Embryonic facial prominence (tissue), 1 donor: Measurements from ENCODE around the gene TIMP2.
"Not testable (repeated sequence)": the region's sequence is repeated elsewhere in the genome, so short reads cannot be mapped to it uniquely, and the experiment has no call there.

Experiments used
- DNase-seq: peaks from one replicate; pipeline ENCODE4 v3.0.0-alpha.2; 2016; ENCODE audit errors: extremely low spot score

TIMP2 gene

DNA sequence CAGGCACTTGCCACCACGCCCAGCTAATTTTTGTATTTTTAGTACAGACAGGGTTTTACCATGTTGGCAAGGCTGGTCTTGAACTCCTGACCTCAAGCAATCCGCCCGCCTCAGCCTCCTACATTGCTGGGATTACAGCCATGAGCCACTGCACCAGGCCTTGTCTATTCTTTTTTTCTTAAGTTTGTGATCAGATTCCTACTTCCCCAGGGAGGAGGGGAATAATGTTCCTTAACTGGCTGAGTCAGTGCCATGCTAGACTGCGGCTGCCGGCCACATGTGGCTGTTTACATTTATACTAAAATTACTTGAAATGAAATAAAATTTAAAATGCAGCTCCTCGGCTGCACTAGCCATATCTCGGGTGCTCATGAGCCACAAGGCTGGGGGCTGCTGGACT is 56.8 kb downstream of the TIMP2 start:
- DNase-seq: no peak

DNA sequence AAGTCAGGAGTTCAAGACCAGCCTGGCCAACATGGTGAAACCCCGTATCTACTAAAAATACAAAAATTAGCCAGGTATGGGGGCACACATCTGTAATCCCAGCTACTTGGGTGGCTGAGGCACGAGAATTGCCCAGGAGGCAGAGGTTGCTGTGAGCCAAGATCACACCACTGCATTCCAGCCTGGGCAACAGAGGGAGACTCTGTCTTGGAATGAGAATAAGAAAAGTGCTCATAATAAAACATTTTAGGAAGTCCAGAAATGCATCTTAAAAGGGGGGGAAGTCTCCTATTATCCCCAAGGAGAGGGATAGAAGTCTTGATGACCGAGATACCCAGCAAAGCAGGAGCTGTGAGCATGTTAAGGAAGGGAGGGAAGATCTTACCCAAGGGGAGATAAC is 58.1 kb downstream of the TIMP2 start:
- DNase-seq: not testable (repeated sequence)

DNA sequence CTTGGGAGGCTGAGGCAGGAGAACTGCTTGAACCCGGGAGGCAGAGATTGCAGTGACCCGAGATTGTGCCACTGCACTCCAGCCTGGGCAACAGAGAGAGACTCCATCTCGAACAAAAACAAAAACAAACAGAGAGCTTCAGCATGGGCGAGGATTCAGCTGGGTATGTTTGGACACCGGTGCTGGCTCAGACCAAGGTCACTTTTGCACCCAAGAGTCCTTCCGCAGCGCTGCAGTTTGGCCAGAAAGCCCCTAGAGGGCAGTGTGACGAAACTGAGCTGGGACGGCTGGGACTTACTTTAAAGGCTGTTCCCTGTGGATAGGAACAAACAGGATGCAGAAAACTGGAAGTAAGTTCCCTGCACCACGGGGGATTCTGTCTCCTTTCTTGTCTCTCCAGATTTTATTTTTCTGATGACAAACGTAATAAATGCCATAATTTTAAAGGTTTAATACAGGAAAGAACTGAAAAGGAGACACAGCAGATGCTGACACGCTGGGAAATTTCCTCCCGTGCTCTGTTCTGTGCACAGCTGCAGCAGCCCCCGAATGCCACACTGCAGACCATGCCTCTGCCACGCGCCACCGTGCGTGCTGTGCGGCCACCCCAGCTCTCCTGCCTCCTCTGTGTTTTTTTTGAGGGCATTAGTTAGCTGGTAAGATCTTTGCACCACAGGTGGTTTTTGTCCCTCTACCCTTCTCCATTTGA is 59.4 kb downstream of the TIMP2 start:
- peak; percentile 20 for DNase-seq

DNA sequence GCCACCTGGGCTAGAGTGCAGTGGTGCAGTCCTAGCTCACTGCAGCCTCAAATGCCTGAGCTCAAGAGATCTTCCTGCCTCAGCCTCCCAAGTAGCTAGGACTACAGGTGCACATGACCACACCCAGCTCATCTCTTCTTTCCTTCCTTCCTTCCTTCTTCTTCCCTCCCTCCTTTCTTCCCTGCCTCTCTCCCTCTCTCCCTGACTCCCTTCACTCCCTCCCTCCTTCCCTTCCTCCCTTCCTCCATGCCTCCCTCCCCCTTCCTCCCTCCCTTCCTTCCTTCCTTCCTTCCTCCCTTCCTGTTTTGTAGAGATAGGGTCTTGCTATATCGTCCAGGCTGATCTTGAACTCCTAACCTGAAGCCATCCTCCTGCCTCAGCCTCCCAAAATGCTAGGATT is 61.1 kb downstream of the TIMP2 start:
- DNase-seq: no peak

DNA sequence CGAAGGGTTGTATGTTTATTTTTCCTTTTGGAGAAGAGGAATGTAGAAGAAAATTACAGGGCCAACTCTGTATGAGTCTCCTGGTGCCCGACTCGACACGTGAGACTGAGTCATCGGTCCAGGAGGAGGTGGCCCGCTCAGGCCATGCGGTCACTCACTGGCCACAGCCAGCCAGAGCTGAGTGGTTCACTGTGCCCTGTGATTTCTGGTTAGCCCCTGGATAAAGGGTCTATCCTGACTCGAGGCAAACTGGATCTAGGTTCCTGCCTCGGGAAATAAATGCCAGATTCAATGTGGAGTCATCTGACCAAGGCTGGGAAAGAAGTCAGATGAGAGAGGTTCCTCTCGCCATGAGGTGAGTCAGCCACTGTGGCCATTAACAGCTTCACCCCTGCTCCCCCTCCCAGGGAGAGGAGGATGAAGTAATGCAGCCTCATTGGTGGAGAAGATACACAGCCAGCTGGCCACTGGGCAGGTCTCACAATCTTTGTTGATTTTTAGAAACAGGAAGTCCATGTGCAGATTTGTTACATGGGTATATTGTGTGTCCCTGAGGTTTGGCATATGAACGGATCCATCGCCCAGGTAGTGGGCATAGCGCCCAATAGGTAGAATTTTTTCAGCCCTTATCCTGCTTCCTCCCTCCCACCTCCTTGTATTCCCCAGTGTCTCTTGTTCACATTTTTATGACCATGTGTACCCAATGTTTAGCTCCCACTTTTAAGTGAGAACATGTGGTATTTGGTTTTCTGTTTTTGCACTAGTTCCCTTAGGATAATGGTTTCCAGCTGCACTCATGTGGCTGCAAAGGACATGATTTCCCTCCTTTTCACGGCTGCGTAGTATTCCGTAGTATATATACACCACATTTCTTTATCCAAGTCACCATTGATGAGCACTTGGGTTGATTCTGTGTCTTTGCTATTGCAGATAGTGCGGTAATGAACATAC is 62.8 kb downstream of the TIMP2 start:
- DNase-seq: no peak

DNA sequence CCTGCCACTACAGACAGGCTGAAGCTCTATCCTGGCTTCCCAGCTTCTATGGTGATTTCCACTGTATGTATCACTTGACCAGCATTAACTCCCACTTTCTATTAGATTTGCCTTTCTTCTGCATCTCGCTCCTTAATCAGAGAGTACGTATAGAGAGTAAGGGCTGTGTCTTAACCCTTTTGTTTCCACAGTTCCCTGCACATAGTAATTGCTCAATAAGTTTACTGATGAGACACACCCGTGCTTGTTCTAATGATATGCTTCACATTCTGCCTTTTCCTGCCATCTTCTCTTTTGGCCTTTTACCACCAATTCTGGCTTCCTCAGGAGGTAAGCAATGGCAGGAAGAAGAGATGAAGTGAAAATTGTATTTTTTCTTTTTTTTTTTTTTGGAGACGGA is 64.0 kb downstream of the TIMP2 start:
- no peak for DNase-seq

DNA sequence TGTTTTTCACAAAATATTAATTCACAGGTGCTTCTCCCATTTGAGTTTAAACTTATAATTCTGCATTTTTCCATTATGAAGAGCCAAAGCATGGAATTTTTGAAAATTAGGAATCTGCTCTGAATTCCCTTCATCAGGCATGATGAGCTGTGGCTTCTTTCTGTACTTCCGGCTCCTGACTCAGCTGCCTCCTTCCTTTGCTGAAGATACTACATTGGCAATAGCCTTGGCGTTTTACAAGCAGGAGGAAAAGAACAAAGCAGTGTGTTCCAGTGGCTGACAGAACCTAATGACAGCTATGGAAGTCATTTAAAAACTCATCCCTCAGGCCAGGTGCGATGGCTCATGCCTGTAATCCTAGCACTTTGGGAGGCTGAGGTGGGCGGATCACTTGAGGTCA is 66.1 kb downstream of the TIMP2 start:
- DNase-seq: no peak

DNA sequence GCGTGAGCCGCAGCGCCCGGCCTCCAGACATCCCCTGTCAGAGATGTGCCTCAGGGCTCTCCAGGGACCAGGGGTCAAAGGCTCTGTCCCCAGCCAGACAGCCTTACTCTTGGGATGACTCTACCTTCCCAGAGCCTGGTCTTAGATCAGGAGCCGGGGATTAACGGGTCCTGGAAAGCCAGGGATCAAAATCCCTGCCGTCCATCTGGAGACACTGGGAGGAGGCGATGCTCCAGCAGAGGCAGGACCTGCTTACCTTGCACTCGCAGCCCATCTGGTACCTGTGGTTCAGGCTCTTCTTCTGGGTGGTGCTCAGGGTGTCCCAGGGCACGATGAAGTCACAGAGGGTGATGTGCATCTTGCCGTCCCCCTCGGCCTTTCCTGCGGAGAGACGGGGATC is 67.9 kb downstream of the TIMP2 start:
- no peak for DNase-seq

DNA sequence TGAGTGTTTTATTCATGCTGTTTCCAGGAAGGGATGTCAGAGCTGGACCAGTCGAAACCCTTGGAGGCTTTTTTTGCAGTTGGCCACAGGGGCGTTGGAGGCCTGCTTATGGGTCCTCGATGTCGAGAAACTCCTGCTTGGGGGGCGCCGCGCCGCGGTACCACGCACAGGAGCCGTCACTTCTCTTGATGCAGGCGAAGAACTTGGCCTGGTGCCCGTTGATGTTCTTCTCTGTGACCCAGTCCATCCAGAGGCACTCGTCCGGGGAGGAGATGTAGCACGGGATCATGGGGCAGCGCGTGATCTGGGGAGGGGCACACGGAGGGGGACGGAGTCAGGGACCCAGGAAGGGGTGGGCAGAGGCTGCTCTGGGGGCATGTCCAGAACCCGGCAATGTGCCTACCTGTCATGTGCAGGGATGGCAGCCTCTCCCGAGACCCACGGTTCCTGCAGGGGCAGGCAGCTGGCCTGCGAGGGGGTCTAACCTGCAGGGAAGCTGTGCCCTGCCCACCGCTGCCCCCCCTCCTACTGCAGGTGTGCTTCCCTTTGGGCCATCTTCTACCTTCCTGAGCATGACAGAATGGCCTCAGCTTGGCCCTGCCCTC is 69.5 kb downstream of the TIMP2 start:
- no peak for DNase-seq

DNA sequence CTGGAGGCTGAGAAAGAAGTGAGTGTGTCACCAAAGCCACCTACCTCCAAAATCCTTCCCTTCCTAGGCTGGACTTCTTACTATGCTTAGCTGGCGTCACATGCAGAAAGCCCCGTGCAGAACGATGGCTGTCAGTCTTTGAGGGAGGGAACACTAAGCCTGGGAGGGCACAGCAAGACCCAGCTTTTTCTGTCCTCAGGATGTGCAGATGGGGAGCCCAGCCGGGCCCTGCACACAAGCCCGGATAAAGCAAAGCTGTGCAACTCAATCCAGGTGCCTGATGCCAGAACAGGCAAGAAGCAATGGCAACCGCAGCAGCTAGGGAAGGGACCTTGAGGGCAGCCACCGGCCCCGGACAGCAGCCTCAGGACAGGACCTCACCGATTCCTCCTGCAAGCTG is 70.7 kb downstream of the TIMP2 start:
- no peak for DNase-seq

DNA sequence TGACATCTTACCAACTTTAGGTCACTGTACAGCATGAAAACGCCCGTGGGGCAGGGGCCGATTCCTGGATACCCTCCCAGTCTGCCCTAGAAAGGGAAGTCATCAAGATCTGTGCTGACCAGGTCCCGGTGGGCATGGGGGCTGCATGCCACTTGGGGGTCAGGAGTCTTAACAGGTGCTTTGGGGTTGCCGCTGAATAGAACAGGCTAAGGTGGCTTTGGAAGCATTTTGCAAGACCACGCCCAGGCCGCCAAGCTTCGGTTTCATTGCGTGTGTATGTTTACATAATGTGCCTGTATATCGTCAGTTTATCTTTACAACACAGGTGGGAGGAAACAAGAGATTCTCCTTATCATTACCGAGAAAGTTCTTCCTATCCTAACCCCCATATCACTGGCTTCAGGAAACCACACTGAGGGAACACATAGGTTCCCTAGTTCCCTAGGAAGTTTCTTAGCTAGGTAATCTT is 71.2 kb downstream of the TIMP2 start:
- no peak for DNase-seq

DNA sequence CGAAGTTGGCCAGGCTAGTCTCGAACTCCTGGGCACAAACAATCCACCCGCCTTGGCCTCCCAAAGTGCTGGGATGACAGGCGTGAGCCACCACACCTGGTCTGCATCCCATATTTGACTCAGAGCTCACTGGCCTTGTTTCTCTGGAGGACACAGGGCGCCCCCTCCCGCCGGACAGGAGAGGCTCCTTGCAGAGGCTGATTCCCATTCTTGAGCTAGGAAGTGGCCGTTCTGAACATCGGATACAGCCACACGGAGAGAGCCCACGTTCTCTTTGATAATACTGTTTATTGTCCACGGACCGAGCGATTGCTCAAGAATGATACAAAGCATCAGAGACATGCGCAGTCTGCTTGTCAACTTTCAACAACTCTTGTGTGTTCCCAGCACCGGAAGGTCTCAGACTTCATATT is 72.5 kb downstream of the TIMP2 start:
- no peak for DNase-seq

DNA sequence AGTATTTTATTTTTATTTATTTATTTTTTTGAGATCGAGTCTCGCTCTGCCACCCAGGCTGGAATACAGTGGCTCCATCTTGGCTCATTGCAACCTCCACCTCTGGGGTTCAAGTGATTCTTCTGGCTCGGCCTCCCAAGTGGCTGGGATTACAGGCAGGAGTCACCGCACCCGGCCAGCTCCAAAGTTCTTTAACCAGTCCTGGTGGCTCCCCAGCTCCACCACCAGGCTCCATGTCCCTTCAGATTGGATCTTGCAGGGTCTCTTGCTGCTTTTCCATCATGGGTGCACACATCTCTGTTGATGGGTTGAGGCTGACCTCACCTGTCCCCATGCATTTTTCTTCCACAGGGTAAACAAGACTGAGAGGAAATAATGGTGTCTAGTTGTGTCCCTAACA is 76.2 kb downstream of the TIMP2 start:
- DNase-seq: no peak

DNA sequence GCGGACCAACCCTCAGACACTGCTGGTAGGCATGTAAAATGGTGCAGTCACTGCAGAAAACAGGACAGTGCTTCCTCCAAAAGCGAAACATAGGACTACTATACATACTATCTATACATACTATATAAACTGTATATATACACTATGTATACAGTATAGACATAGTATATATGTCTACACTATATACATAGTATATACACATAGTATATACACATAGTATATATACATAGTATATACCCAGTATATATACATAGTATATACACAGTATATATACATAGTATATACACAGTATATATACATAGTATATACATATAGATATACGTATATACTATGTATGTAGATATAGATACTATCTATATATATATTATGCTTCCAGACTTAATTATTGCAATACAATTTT is 78.1 kb downstream of the TIMP2 start:
- DNase-seq: no peak

DNA sequence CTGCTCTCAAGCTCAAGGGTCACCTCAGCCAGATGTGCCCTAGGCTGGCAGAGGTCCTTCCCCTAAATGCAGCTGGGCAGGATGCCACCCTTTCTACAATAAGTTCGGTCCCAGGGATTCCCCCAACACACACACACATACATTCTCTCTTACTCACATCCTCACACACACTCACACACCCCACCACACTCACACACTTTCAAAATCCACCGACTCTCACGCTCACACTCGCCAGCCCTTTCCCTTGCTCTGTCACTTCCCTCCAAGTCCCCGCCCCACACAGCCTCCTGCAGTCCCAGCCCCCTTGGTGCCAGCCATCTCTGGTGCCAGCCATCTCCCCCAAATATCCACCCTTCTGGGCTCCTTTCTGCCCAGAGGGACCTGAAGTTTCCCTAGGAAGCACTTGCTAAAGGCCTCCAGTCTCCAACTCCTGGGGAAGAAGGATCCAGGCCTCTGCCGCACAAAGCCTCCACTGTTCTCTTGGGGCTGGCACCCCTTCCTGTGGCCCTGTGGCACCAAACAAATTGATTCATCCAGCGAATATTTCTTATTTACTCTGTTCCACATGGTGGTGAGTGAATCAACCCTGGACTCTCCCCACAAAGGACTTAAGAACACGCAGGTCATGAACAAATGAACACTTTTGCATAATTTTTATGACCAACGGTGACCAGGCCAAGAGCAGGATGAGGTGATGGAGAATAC is 80.7 kb downstream of the TIMP2 start:
- no peak for DNase-seq

DNA sequence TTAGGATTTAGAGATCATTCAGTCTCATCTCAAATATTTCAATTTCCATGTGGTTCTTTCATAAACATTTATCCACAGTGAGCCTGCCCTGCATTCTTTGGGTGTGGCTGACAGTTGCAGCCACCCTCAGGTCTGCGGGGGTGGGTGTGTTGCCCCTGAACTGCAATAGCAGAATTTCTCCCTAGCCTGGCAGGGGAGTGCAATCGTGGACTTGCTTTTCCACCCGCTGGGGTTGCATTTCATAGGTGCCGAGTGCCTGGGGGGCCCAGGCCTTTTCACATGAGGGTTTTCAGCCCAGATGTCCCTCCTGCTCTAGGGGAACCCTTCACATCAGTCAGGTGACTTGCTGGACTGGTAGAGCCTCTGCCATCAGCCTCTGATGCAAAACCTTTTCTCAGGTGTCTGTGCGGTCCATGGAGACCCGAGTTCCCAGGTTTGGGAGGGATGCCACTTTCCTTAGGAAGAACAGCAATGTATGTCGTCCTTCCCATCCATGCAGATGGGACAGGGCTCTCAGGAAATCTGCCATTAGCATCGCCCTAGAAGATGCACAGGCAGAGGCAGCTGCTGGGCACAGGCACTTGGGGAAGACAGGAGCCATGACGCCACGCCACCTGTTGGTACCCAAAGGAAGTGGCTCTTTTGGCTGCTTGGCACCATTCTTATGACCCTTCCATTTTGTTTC is 82.2 kb downstream of the TIMP2 start:
- DNase-seq: no peak

DNA sequence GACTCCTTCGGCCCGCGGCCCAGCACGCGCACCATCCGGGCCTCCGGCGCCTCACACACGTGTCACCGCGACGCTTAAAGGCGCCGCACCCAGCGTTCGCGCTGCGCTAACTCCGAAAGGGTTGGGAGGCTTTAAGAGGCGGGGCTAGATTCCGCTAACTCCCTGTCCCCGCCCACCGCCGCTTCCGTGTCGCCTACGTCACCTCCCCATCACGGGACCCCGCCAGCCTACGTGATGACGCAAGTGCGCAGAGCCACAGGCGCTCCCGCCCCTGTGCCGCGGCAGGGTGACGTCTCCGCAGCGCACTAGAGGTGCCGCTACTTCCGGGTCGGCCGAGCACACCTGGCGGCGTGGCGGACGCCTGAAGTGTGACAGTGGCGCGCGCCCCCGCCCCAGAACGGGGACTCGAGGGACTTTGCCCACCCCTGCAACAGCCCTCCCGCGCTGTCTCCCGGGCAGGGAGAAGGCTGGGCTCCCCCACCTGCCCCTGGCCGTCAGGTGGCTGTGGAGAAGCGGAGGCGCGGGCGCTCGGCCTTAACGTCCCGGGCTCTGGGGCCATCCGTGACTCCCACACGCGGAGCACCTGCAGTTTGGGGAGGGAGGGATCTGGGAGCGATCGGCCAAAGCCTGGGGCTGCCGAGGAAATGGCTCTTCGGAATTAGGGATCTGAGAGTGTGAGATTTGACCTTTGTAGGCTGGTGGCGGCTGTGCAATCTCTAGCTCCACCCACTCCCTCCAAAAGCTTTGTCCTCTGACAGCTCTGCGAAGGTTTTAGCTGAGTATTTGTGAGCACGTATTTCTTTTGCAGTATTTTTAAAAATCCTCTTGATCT is 84.2 kb downstream of the TIMP2 start, which contains the start of gene USP36:
Gene USP36, minus strand, starts transcription at position 35 of the 832 bp plus-strand sequence. CDS start 4,451 bp downstream, outside the sequence.
- DNase-seq: peak; percentile 96

DNA sequence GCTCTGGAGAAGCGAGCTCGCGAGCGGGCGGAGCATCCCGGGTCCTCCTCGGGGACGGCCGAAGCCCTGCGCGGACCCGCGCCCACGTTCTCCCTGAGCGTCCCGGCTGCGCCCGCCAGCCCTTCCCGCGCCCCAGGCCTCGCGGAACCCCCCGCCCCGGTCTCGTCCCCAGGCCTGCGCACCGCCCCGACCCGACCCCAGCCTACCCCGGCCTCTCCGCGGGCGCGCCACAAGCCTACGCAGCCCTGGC is 84.7 kb downstream of the TIMP2 start:
- DNase-seq: no peak

DNA sequence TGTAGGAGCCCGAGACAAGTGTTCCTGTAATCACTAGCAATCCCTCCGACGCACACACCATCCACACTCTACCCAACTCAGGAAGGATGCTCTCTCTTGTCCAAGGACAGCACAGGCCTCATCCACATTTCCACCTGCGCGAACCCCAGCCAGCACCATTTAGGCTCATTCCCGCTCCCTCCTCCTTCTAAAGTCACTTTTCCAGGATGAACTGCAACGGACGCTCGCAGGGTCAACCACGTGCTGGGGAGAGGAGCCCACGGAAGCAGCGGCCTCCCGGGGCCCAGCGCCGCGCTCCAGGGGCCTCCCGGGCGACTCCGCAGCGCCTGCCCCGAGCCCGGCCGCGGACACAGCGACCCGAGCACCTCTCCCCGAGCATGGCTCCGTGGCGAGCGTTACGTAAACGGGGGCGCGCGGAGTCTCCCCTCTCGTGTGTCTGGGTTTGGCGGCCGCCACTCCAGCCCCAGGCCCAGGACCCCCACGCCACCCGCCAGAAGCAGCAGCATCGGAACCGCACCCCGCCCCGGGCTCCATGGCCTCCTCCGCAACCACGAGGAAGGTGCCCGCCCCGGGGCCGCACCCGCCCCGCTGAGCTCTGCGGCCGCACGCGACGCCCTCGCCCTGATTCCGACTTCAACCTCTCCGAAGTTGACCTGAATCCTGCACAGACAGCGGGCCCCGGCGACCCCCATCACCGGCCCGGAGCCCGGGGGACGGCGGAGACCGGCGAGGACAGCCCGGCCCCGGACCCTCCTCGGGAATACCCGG is 85.2 kb downstream of the TIMP2 start:
- DNase-seq: no peak

DNA sequence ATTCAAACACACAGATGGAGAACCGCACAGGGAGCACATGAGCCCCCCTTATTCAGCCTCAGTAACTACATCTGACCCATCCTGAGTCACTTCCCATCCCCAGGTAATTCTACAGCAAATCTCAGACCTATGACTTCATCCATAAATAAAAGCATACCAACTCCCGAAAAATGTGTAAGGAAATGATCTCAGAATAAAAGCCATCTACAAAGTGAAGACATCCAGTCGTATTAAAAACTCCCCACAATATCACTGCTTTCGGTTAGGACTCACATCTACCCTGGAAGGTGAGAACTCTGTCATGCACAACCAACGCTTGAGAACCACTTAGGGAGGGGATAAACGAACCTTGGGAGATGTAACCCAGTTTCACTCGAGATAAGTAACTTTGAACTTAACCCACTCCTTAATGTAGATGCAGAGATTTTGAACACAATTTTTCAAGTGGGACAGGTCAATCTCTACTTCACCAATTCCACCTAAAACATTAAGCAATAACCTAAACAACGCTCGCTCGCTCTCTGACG is 85.9 kb downstream of the TIMP2 start:
- no peak for DNase-seq
